IMR-90 (cell line): ENCODE measurements around the gene ADIG. TPM values are rescaled to one million over a fixed set of nuclear protein-coding genes. Genes with fewer than 3 reads are reported as not detected.

Experiments
- ATAC-seq: fragments of 200-7000 bp; cut with Tn5 transposase; 2 replicates; pipeline ENCODE4 v1.9.1; 2020; ENCODE audit warnings: low read depth, mild to moderate bottlenecking, moderate library complexity
- BruUV-seq: library from RNA; stranded (reverse); fragments of 400-500 nt; replicated peaks from 2 replicates; lab custom pipeline; 2021; lab: Mats Ljungman, UMichigan
- CTCF ChIA-PET: fragments of 300-600 bp; formaldehyde crosslinking; extraction: SDS; loops from one replicate; lab custom pipeline; 2021; ENCODE audit warnings: antibody characterized with exemption; lab: Yijun Ruan, JAX
- POLR2A ChIA-PET: fragments of 300-600 bp; sonication (Branson Sonifier 250); formaldehyde crosslinking; loops from one replicate; lab custom pipeline; 2022; ENCODE audit warnings: antibody characterized with exemption; ENCODE audit not compliant: unreplicated experiment; lab: Charles Lee
- DNase-seq: peaks from one replicate; pipeline ENCODE4 v3.0.0; 2013
- H2AFZ ChIP-seq: replicated peaks from 2 replicates; pipeline ENCODE3; 2013; ENCODE audit warnings: low read length, mild to moderate bottlenecking; ENCODE audit not compliant: poor library complexity
- H2AK5ac ChIP-seq: 2 replicates; pipeline ENCODE4 v1.6.1; 2013; ENCODE audit warnings: low read depth, low read length, inconsistent platforms
- H2AK9ac ChIP-seq: replicated peaks from 2 replicates; pipeline ENCODE3; 2013; ENCODE audit warnings: mild to moderate bottlenecking, low read depth, low read length, moderate library complexity; ENCODE audit not compliant: poor library complexity
- H2BK120ac ChIP-seq: 2 replicates; pipeline ENCODE4 v1.6.1; 2013; ENCODE audit warnings: low read depth, low read length, inconsistent platforms
- H2BK15ac ChIP-seq: 3 replicates; pipeline ENCODE4 v1.6.1; 2013; ENCODE audit warnings: low read depth, low read length, inconsistent platforms
- H2BK20ac ChIP-seq: 2 replicates; pipeline ENCODE4 v1.6.1; 2013; ENCODE audit warnings: low read depth, mild to moderate bottlenecking, inconsistent platforms, low read length, moderate library complexity
- H2BK5ac ChIP-seq: 2 replicates; pipeline ENCODE4 v1.6.1; 2013; ENCODE audit warnings: mild to moderate bottlenecking, low read depth, low read length, inconsistent platforms; ENCODE audit not compliant: poor library complexity, severe bottlenecking
- H3K14ac ChIP-seq: replicated peaks from 2 replicates; pipeline ENCODE4 v1.6.1; 2013; ENCODE audit warnings: low read depth, low read length, inconsistent platforms
- H3K18ac ChIP-seq: 2 replicates; pipeline ENCODE4 v1.6.1; 2013; ENCODE audit warnings: low read depth, low read length, control low read depth
- H3K23ac ChIP-seq: 2 replicates; pipeline ENCODE4 v1.6.1; 2013; ENCODE audit warnings: low read depth, low read length, inconsistent platforms
- H3K27ac ChIP-seq: 2 replicates; pipeline ENCODE4 v1.5.1; 2013; ENCODE audit warnings: mild to moderate bottlenecking, control low read depth, low read length; ENCODE audit not compliant: insufficient read depth
- H3K27me3 ChIP-seq: 2 replicates; pipeline ENCODE4 v1.6.1; 2013; ENCODE audit warnings: low read length; ENCODE audit not compliant: control insufficient read depth, insufficient read depth
- H3K36me3 ChIP-seq: 2 replicates; pipeline ENCODE4 v1.6.1; 2013; ENCODE audit warnings: low read length, mixed read lengths; ENCODE audit not compliant: control insufficient read depth, insufficient read depth
- H3K4ac ChIP-seq: 2 replicates; pipeline ENCODE4 v1.6.1; 2013; ENCODE audit warnings: low read depth, low read length, inconsistent platforms
- H3K4me1 ChIP-seq: 2 replicates; pipeline ENCODE4 v1.6.1; 2013; ENCODE audit warnings: low read length, mixed read lengths; ENCODE audit not compliant: control insufficient read depth, insufficient read depth
- H3K4me2 ChIP-seq: 2 replicates; pipeline ENCODE4 v1.6.1; 2013; ENCODE audit warnings: low read depth, mild to moderate bottlenecking, control low read depth, low read length, moderate library complexity
- H3K4me3 ChIP-seq: 2 replicates; pipeline ENCODE4 v1.5.1; 2013; ENCODE audit warnings: low read depth, mild to moderate bottlenecking, control low read depth, low read length, moderate library complexity; ENCODE audit not compliant: insufficient read depth
- H3K56ac ChIP-seq: 2 replicates; pipeline ENCODE4 v1.6.1; 2013; ENCODE audit warnings: low read length, inconsistent platforms; ENCODE audit not compliant: insufficient read depth; ENCODE audit errors: extremely low read depth
- H3K79me1 ChIP-seq, 2 experiments: 2 replicates each; pipeline ENCODE4 v1.6.1; 2013; ENCODE audit warnings: low read length in 2 of 2, inconsistent platforms in 1 of 2, low read depth in 1 of 2
- H3K9ac ChIP-seq: 2 replicates; pipeline ENCODE4 v1.6.1; 2013; ENCODE audit warnings: low read depth, low read length, control low read depth
- H3K9me1 ChIP-seq: 2 replicates; pipeline ENCODE4 v1.6.1; 2013; ENCODE audit warnings: low read length, inconsistent platforms; ENCODE audit not compliant: insufficient read depth
- H3K9me3 ChIP-seq: 2 replicates; pipeline ENCODE4 v1.6.1; 2013; ENCODE audit warnings: low read length; ENCODE audit not compliant: control insufficient read depth, insufficient read depth
- H4K20me1 ChIP-seq: 2 replicates; pipeline ENCODE4 v1.6.1; 2013; ENCODE audit warnings: low read length, inconsistent platforms; ENCODE audit not compliant: insufficient read depth
- H4K5ac ChIP-seq: 2 replicates; pipeline ENCODE4 v1.6.1; 2013; ENCODE audit warnings: mild to moderate bottlenecking, low read depth, low read length, control low read depth
- H4K8ac ChIP-seq, 2 experiments: 2 replicates each; pipeline ENCODE4 v1.6.1; 2013; ENCODE audit warnings: low read depth in 2 of 2, low read length in 2 of 2, control low read depth in 1 of 2, inconsistent platforms in 1 of 2
- H4K91ac ChIP-seq: 2 replicates; pipeline ENCODE4 v1.6.1; 2013; ENCODE audit warnings: low read depth, low read length, inconsistent platforms; ENCODE audit not compliant: insufficient read depth
- BHLHE40 ChIP-seq: fragments of 150-350 bp; IDR thresholded peaks from 2 replicates; pipeline ENCODE4 v1.6.1; 2016; ENCODE audit warnings: mild to moderate bottlenecking, low read depth, low read length
- CHD1 ChIP-seq: IDR thresholded peaks from 2 replicates; pipeline ENCODE4 v1.6.1; 2012; ENCODE audit warnings: low read depth, low read length, improper control_type of control experiment
- ELK1 ChIP-seq: fragments of 150-350 bp; IDR thresholded peaks from 2 replicates; pipeline ENCODE4 v1.6.1; 2016; ENCODE audit warnings: low read depth, mild to moderate bottlenecking, low read length, moderate library complexity, borderline replicate concordance
- FOS ChIP-seq: fragments of 150-350 bp; IDR thresholded peaks from 2 replicates; pipeline ENCODE4 v1.6.1; 2016; ENCODE audit warnings: low read depth, low read length
- MAFK ChIP-seq: IDR thresholded peaks from 2 replicates; pipeline ENCODE4 v1.6.1; 2012; ENCODE audit warnings: low read depth, low read length, improper control_type of control experiment
- MAZ ChIP-seq: IDR thresholded peaks from 2 replicates; pipeline ENCODE4 v1.6.1; 2012; ENCODE audit warnings: low read depth, mild to moderate bottlenecking, low read length, improper control_type of control experiment, moderate library complexity, borderline replicate concordance
- MXI1 ChIP-seq: IDR thresholded peaks from 2 replicates; pipeline ENCODE4 v1.6.1; 2012; ENCODE audit warnings: low read depth, mild to moderate bottlenecking, low read length, moderate library complexity, borderline replicate concordance
- RCOR1 ChIP-seq: IDR thresholded peaks from 2 replicates; pipeline ENCODE4 v1.6.1; 2012; ENCODE audit warnings: mild to moderate bottlenecking, low read length, improper control_type of control experiment; ENCODE audit not compliant: insufficient replicate concordance
- RFX5 ChIP-seq: IDR thresholded peaks from 2 replicates; pipeline ENCODE4 v1.8.0; 2012; ENCODE audit warnings: low read depth, mild to moderate bottlenecking, low read length, moderate library complexity
- WGBS, 2 experiments: methylation state at CpG; one replicate each; pipeline versions ENCODE4 v1.1.5 to v1.1.7; 2013; ENCODE audit warnings: missing lambda C conversion rate in 2 of 2; ENCODE audit not compliant: insufficient read length in 1 of 2; ENCODE audit errors: extremely low coverage in 2 of 2; 5-methylcytosine and 5-hydroxymethylcytosine counted together
- dilution Hi-C: fragments of 300-500 bp; cut with HindIII; formaldehyde crosslinking; loops from one replicate; pipeline ENCODE4 v1.14.3; 2018; ENCODE audit warnings: low sequenced_read_pairs; ENCODE audit not compliant: unreplicated experiment
- in situ Hi-C: fragments of 300-500 bp; cut with MboI; formaldehyde crosslinking; loops from 3 replicates; pipeline ENCODE4 v1.14.3; 2019; ENCODE audit warnings: low sequenced_read_pairs, inconsistent platforms, mixed read lengths
- intact Hi-C: fragments of 100-400 bp; cut with micrococcal nuclease; formaldehyde crosslinking; loops from 2 replicates; pipeline ENCODE4 v1.10.0; 2022
- polyA plus RNA-seq, 3 experiments: library from polyadenylated mRNA; depleted of rRNA; stranded (reverse); fragments of >200 nt; gene quantifications; 2 replicates each; pipeline ENCODE4 v1.2.3, GENCODE V29; 2012; ENCODE audit warnings: low replicate concordance in 1 of 3
- total RNA-seq: library from RNA; depleted of rRNA; stranded (reverse); fragments of >200 nt; gene quantifications from 2 replicates; pipeline ENCODE4 v1.2.3, GENCODE V29; 2012
- TF ChIP-seq, protein P1 (sequence below): fragments of 150-350 bp; IDR thresholded peaks from 2 replicates; pipeline ENCODE4 v1.6.1; 2017; ENCODE audit warnings: mild to moderate bottlenecking, antibody characterized with exemption, low read length, low read depth

ADIG gene
- total and polyA plus RNA-seq, 2 of the 4 experiments (the other 2 are of a cell fraction): not detected

DNA sequence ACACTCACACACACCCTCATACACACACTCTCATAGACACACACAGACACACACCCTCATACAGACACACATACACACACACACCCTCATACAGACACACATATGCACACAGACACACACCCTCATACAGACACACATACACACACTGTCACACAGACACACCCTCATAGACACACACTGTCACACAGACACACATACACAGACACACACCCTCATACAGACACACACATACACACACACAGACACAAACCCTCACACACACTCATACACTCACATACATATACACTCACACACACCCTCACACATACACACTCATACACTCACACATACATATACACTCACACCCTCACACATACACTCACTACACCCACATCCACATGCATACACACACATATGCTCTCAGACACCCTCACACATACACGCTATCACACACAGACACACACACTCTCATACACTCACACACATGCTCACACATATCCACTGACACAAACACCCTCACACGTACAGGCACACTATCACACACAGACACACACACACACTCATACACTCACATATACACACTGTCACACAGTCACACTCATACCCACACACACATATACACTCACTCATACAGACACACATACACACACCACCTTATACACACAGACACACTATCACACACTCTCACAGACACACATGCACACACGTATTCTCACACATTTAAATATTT, 9.1 kb downstream of the ADIG start:
- H3K9me1 ChIP-seq: no peaks in the 10 kb centered on the region
- H3K36me3 ChIP-seq: no peaks in the 10 kb centered on the region
- BruUV-seq: no TSS peak
- dilution Hi-C loops (no loop called here), in situ Hi-C loops (no loop called here), intact Hi-C loops (no loop called here)
- H2BK120ac ChIP-seq: no peak overlapping the region
- H3K23ac ChIP-seq: no peak overlapping the region
- H3K9ac ChIP-seq: no peak overlapping the region
- no peak overlapping the region for H2BK20ac ChIP-seq
- no peak overlapping the region for H4K8ac ChIP-seq
- H3K9me3 ChIP-seq: no peaks in the 10 kb centered on the region
- POLR2A ChIA-PET: no interaction called here
- no peak overlapping the region for H2AK9ac ChIP-seq
- no peaks in the 10 kb centered on the region for H3K79me1 ChIP-seq
- 64% methylated on average over 2 of the region's 3 CpGs; no CpG with 5 or more reads in 1 of the 2 experiments for WGBS, 2 experiments
- no peaks in the 10 kb centered on the region for H3K4me1 ChIP-seq
- H3K4me2 ChIP-seq: no peak overlapping the region
- H2AFZ ChIP-seq: peak overlapping the region; percentile 17
- peak overlapping the region; percentile 77 for H2BK5ac ChIP-seq
- no peak overlapping the region for H3K56ac ChIP-seq
- no peak overlapping the region for H3K4me3 ChIP-seq
- no peak overlapping the region for H2BK15ac ChIP-seq
- H4K91ac ChIP-seq: no peak overlapping the region
- H3K27me3 ChIP-seq: peaks cover 20% of the 10 kb centered on the region
- TF ChIP-seq RCOR1 (no peak), MAFK (no peak), ELK1 (no peak), RFX5 (no peak), MXI1 (no peak), CHD1 (no peak), FOS (no peak), BHLHE40 (no peak), MAZ (no peak)
- TF ChIP-seq, protein P1, sequence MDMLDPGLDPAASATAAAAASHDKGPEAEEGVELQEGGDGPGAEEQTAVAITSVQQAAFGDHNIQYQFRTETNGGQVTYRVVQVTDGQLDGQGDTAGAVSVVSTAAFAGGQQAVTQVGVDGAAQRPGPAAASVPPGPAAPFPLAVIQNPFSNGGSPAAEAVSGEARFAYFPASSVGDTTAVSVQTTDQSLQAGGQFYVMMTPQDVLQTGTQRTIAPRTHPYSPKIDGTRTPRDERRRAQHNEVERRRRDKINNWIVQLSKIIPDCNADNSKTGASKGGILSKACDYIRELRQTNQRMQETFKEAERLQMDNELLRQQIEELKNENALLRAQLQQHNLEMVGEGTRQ: no peak
- CTCF ChIA-PET: no interaction called here
- H3K27ac ChIP-seq: no peak overlapping the region
- DNase-seq (no peak), ATAC-seq (no peak; the same call in 1 of the 2 replicates)
- H2AK5ac ChIP-seq: no peak overlapping the region
- H3K14ac ChIP-seq: no peak overlapping the region
- no peak overlapping the region for H3K4ac ChIP-seq
- H3K18ac ChIP-seq: no peak overlapping the region
- no peak overlapping the region for H4K5ac ChIP-seq
- H4K20me1 ChIP-seq: no peaks in the 10 kb centered on the region
